Kidney (tissue), 14 donors: ENCODE data around the gene ZIC4. TPM values are rescaled to one million over a fixed set of nuclear protein-coding genes. Genes with fewer than 3 reads are reported as not detected.

Experiments used
- DNase-seq, 5 donors: peaks; one replicate each; pipeline ENCODE4 v3.0.0-alpha.2; 2013 to 2020
- FAIRE-seq: peaks from 2 replicates; lab custom pipeline; 2012; peaks lifted over from hg19 to GRCh38; lab: Jason Lieb, UNC
- H3K27ac ChIP-seq, 2 donors: one replicate each; pipeline ENCODE4 v1.7.0; 2013; ENCODE audit warnings: low read depth in 2 of 2, low read length in 2 of 2, inconsistent platforms in 1 of 2
- H3K27me3 ChIP-seq: one replicate; pipeline ENCODE4 v1.7.1; 2013; ENCODE audit warnings: low read length, inconsistent platforms; ENCODE audit not compliant: control insufficient read depth, insufficient read depth
- H3K36me3 ChIP-seq, 3 donors: one replicate each; pipeline versions ENCODE4 v1.7.0 to v1.7.1; 2013; ENCODE audit warnings: low read length in 3 of 3, control low read depth in 1 of 3, inconsistent platforms in 1 of 3; ENCODE audit not compliant: insufficient read depth in 3 of 3, control insufficient read depth in 2 of 3
- H3K4me1 ChIP-seq, 3 donors: one replicate each; pipeline versions ENCODE4 v1.7.0 to v1.7.1; 2013; ENCODE audit warnings: low read length in 3 of 3, inconsistent platforms in 1 of 3, low read depth in 1 of 3; ENCODE audit not compliant: control insufficient read depth in 2 of 3, insufficient read depth in 2 of 3
- H3K4me3 ChIP-seq, 3 donors: one replicate each; pipeline versions ENCODE4 v1.7.0 to v1.8.1; 2013; ENCODE audit warnings: low read length in 3 of 3, control low read depth in 1 of 3, inconsistent platforms in 1 of 3
- H3K9ac ChIP-seq, 3 donors: one replicate each; pipeline versions ENCODE4 v1.7.0 to v1.7.1; 2013; ENCODE audit warnings: low read length in 3 of 3, control low read depth in 1 of 3, inconsistent platforms in 1 of 3
- H3K9me3 ChIP-seq, 3 donors: one replicate each; pipeline versions ENCODE4 v1.7.0 to v1.7.1; 2013; ENCODE audit warnings: low read length in 3 of 3, control low read depth in 1 of 3, inconsistent platforms in 1 of 3; ENCODE audit not compliant: control insufficient read depth in 2 of 3, insufficient read depth in 1 of 3
- CTCF ChIP-seq: IDR thresholded peaks from 3 replicates; pipeline ENCODE4 v1.5.1; 2012; ENCODE audit warnings: mild to moderate bottlenecking, moderate library complexity, borderline replicate concordance; ENCODE audit not compliant: insufficient read depth; ENCODE audit errors: extremely low read depth
- intact Hi-C: fragments of 100-400 bp; cut with DNase I; formaldehyde crosslinking; loops from one replicate; pipeline ENCODE4 v1.11.1; 2022
- polyA plus RNA-seq: library from polyadenylated mRNA; stranded (reverse); fragments of 350-450 nt; fragmentation: Illumina TruSeq; extraction: RNeasy Lipid Tissue Mini Kit (QIAGEN cat#74804); gene quantifications from one replicate; pipeline ENCODE4 v1.2.3, GENCODE V29; 2014; ENCODE audit warnings: low read depth, low replicate concordance; ENCODE audit not compliant: insufficient read depth
- total RNA-seq: library from RNA; stranded (reverse); fragmentation: NEBNext Ultra II Directional; extraction: Animal tissue kit (Norgen Biotek cat#: 25700); gene quantifications from one replicate; pipeline ENCODE4 v1.2.1, GENCODE V29; 2021
- donor health status: control.
- donor health status: control.
- donor health status: control.
- donor health status: control.
- donor health status: control.
- donor health status: DM: yes; HTN: yes; CAD: no.
- donor health status: Normal renal cell carcinoma (clear cell type).

Gene ZIC4
- total and polyA plus RNA-seq, 2 donors from 2014 or later = not detected

GRCh38 chr3:147423798-147424580, 17.6 kb upstream of the ZIC4 start:
- intact Hi-C loops = no loop called here
- no peak overlapping the region for H3K4me3 ChIP-seq
- DNase-seq (peak in 2 of 5 donors; percentile 40 to 48), FAIRE-seq (no peak)
- peaks cover 0 to 3% (median 0%) of the 10 kb centered on the region in 3 donors for H3K9me3 ChIP-seq
- peaks cover 0 to 2% (median 0%) of the 10 kb centered on the region in 3 donors for H3K4me1 ChIP-seq
- no peak overlapping the region for H3K27ac ChIP-seq
- H3K9ac ChIP-seq = no peak overlapping the region
- TF ChIP-seq CTCF = no peak
- peaks cover 85% of the 10 kb centered on the region for H3K27me3 ChIP-seq
- no peaks in the 10 kb centered on the region for H3K36me3 ChIP-seq

DNA sequence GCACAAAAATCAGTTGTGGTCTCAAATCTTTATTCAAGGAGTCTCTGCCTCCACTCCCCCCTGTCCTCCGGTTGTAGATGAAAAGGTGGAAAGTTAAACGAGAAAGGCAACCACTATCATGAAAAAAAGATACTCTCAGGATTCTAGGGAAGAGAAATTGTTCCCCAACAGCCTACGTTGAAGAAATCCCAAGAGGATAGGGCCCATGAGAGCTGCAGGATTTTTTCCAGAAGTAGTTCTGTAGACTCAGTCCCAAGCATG, 17.1 kb upstream of the ZIC4 start:
- FAIRE-seq = no peak

GRCh38 chr3:147422601-147423536, 16.5 kb upstream of the ZIC4 start:
- Histone ChIP-seq H3K4me3 (no peak overlapping the region), H3K27me3 (peaks cover 90% of the 10 kb centered on the region), H3K9ac (no peak overlapping the region), H3K4me1 (peaks cover 0 to 2% (median 0%) of the 10 kb centered on the region in 3 donors), H3K9me3 (peaks cover 0 to 3% (median 0%) of the 10 kb centered on the region in 3 donors), H3K36me3 (no peaks in the 10 kb centered on the region), H3K27ac (no peak overlapping the region)
- intact Hi-C loops = no loop called here
- FAIRE-seq = no peak
- DNase-seq = peak in 3 of 5 donors; percentile 44 to 68 (median 50)
- no peak for TF ChIP-seq CTCF

More for the DNA sequence above, 17.1 kb upstream of the ZIC4 start:
- Histone ChIP-seq H3K27me3 (peaks cover 90% of the 10 kb centered on the region), H3K36me3 (no peaks in the 10 kb centered on the region), H3K4me3 (no peak overlapping the region), H3K4me1 (peaks cover 0 to 2% (median 0%) of the 10 kb centered on the region in 3 donors), H3K27ac (no peak overlapping the region), H3K9me3 (peaks cover 0 to 3% (median 0%) of the 10 kb centered on the region in 3 donors), H3K9ac (no peak overlapping the region)
- intact Hi-C loops = no loop called here
- DNase-seq = no peak
- no peak for TF ChIP-seq CTCF
